ENCODE measurements around the gene SYT4.
"Not testable (repeated sequence)": the region's sequence is repeated elsewhere in the genome, so short reads cannot be mapped to it uniquely, and the experiment has no call there.

Gene SYT4, protein sequence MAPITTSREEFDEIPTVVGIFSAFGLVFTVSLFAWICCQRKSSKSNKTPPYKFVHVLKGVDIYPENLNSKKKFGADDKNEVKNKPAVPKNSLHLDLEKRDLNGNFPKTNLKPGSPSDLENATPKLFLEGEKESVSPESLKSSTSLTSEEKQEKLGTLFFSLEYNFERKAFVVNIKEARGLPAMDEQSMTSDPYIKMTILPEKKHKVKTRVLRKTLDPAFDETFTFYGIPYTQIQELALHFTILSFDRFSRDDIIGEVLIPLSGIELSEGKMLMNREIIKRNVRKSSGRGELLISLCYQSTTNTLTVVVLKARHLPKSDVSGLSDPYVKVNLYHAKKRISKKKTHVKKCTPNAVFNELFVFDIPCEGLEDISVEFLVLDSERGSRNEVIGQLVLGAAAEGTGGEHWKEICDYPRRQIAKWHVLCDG
- total RNA-seq, result 0 to 1.2 (median 0.39) reads per million in 3 donors

DNA sequence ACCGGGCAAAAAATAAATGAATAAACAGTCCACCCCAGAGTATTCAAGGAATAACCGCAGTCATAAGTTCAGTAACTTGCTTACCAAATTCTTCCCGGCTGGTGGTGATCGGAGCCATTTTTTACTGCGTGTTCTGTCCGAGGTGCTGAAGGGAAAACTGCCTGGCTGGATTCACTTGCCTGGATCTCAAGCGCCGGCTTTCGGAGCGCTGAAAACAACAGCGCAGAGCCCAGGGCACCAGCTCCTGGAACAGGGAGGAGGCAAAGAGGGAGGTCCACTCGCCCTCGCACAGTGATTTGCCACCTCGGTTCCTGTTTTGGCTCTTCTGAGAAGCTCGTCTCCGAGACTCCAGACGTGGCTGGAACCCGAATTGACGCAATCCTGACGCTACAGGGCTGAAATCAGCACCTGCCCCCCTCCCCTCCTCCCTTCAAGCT is at the start of gene SYT4:
SYT4 (minus strand) TSS at position 327 of the 437 bp plus-strand sequence; CDS start at position 118, 209 bp downstream.
- Histone ChIP-seq H3K27me3 (replicated peaks; ENCODE audit: control insufficient read depth, insufficient read depth, low read length, poor library complexity, severe bottlenecking) (no peaks in the 10 kb centered on the region), H3K9me3 (ENCODE audit: control insufficient read depth, low read length) (no peaks in the 10 kb centered on the region), H3K27ac (ENCODE audit: insufficient read depth, low read length, poor library complexity, severe bottlenecking) (no peak within 1 kb of the TSS), H3K4me1 (ENCODE audit: control insufficient read depth, insufficient read depth, low read length, poor library complexity, severe bottlenecking) (no peaks in the 10 kb centered on the region), H3K36me3 (ENCODE audit: control insufficient read depth, insufficient read depth, low read length) (no peaks in the 10 kb centered on the region), H3K4me3 (ENCODE audit: insufficient read depth, low read depth, low read length, poor library complexity, severe bottlenecking) (no peak within 1 kb of the TSS)
- no peak for DNase-seq

DNA sequence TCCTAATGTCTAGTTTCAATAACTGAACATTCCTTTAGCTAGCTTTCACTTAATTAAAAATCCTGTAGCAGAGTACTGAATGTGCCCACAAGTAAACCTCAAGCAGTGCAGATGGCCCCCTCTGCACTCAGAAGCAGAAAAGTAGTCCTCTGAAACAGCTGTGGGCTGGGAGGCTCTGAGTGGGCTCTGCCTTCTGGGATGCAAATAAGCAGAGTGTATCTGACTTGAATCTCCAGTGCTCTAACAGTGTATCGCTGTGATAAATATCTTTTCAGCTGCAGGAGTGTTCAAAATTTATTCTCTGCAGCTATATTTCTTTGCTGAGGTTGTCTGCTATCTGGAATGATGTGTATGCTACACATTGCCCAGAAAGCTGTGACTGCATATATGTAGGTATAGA is 44.8 kb upstream of the SYT4 start:
- Histone ChIP-seq H3K36me3 (ENCODE audit: control insufficient read depth, insufficient read depth, low read length) (no peaks in the 10 kb centered on the region), H3K4me3 (ENCODE audit: insufficient read depth, low read depth, low read length, poor library complexity, severe bottlenecking) (no peak overlapping the region), H3K27ac (ENCODE audit: insufficient read depth, low read length, poor library complexity, severe bottlenecking) (no peak overlapping the region), H3K4me1 (ENCODE audit: control insufficient read depth, insufficient read depth, low read length, poor library complexity, severe bottlenecking) (no peaks in the 10 kb centered on the region), H3K9me3 (ENCODE audit: control insufficient read depth, low read length) (no peaks in the 10 kb centered on the region), H3K27me3 (replicated peaks; ENCODE audit: control insufficient read depth, insufficient read depth, low read length, poor library complexity, severe bottlenecking) (no peaks in the 10 kb centered on the region)
- no peak for DNase-seq

DNA sequence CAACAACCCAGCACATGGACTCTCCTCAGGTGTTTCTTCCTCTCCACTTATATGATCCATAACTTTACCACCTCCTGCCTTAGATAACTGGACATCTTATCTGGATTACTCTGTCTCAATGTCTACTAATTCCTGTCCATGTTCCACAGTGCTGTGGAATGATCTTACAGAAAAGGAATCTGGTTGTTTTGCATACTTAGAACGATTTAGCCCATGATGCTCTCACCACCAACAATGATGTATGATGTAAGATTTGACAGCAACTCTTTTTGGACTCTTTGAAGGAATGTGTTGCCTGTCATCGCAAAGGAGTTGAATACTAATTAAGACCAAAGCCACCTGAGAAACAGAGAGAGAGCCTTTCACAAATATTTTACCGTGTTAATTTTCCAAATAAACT is 37.7 kb upstream of the SYT4 start:
- Histone ChIP-seq H3K27ac (ENCODE audit: insufficient read depth, low read length, poor library complexity, severe bottlenecking) (no peak overlapping the region), H3K9me3 (ENCODE audit: control insufficient read depth, low read length) (no peaks in the 10 kb centered on the region), H3K27me3 (replicated peaks; ENCODE audit: control insufficient read depth, insufficient read depth, low read length, poor library complexity, severe bottlenecking) (no peaks in the 10 kb centered on the region), H3K36me3 (ENCODE audit: control insufficient read depth, insufficient read depth, low read length) (no peaks in the 10 kb centered on the region), H3K4me3 (ENCODE audit: insufficient read depth, low read depth, low read length, poor library complexity, severe bottlenecking) (no peak overlapping the region), H3K4me1 (ENCODE audit: control insufficient read depth, insufficient read depth, low read length, poor library complexity, severe bottlenecking) (no peaks in the 10 kb centered on the region)
- DNase-seq, result no peak

- no peak for DNase-seq
- Histone ChIP-seq H3K9me3 (ENCODE audit: control insufficient read depth, low read length) (no peaks in the 10 kb centered on the region), H3K4me3 (ENCODE audit: insufficient read depth, low read depth, low read length, poor library complexity, severe bottlenecking) (no peak overlapping the region), H3K4me1 (ENCODE audit: control insufficient read depth, insufficient read depth, low read length, poor library complexity, severe bottlenecking) (no peaks in the 10 kb centered on the region), H3K27me3 (replicated peaks; ENCODE audit: control insufficient read depth, insufficient read depth, low read length, poor library complexity, severe bottlenecking) (no peaks in the 10 kb centered on the region), H3K36me3 (ENCODE audit: control insufficient read depth, insufficient read depth, low read length) (no peaks in the 10 kb centered on the region), H3K27ac (ENCODE audit: insufficient read depth, low read length, poor library complexity, severe bottlenecking) (no peak overlapping the region)
These were observed 35.6 kb upstream of the SYT4 start for GRCh38 chr18:43312891-43313290.

- Histone ChIP-seq H3K36me3 (ENCODE audit: control insufficient read depth, insufficient read depth, low read length) (no peaks in the 10 kb centered on the region), H3K9me3 (ENCODE audit: control insufficient read depth, low read length) (no peaks in the 10 kb centered on the region), H3K27me3 (replicated peaks; ENCODE audit: control insufficient read depth, insufficient read depth, low read length, poor library complexity, severe bottlenecking) (no peaks in the 10 kb centered on the region), H3K4me1 (ENCODE audit: control insufficient read depth, insufficient read depth, low read length, poor library complexity, severe bottlenecking) (no peaks in the 10 kb centered on the region), H3K27ac (ENCODE audit: insufficient read depth, low read length, poor library complexity, severe bottlenecking) (no peak overlapping the region), H3K4me3 (ENCODE audit: insufficient read depth, low read depth, low read length, poor library complexity, severe bottlenecking) (no peak overlapping the region)
- no peak for DNase-seq
These were observed 32.9 kb upstream of the SYT4 start for GRCh38 chr18:43310239-43310638.

- Histone ChIP-seq H3K4me3 (ENCODE audit: insufficient read depth, low read depth, low read length, poor library complexity, severe bottlenecking) (no peak overlapping the region), H3K9me3 (ENCODE audit: control insufficient read depth, low read length) (no peaks in the 10 kb centered on the region), H3K27me3 (replicated peaks; ENCODE audit: control insufficient read depth, insufficient read depth, low read length, poor library complexity, severe bottlenecking) (no peaks in the 10 kb centered on the region), H3K4me1 (ENCODE audit: control insufficient read depth, insufficient read depth, low read length, poor library complexity, severe bottlenecking) (no peaks in the 10 kb centered on the region), H3K36me3 (ENCODE audit: control insufficient read depth, insufficient read depth, low read length) (no peaks in the 10 kb centered on the region), H3K27ac (ENCODE audit: insufficient read depth, low read length, poor library complexity, severe bottlenecking) (no peak overlapping the region)
- no peak for DNase-seq
These were observed 26.1 kb upstream of the SYT4 start for GRCh38 chr18:43303376-43303775.

DNA sequence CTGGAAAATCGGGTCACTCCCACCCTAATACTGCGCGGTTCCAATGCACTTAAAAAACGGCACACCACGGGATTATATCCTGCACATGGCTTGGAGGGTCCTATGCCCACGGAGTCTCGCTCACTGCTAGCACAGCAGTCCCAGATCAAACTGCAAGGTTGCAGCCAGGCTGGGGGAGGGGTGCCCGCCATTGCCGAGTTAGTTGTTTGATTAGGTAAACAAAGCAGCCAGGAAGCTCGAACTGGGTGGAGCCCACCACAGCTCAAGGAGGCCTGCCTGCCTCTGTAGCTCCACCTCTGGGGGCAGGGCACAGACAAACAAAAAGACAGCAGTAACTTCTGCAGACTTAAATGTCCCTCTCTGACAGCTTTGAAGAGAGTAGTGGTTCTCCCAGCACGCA is 8.9 kb upstream of the SYT4 start:
- not testable (repeated sequence) for H3K9me3 ChIP-seq (ENCODE audit: control insufficient read depth, low read length); H3K27me3 ChIP-seq (replicated peaks; ENCODE audit: control insufficient read depth, insufficient read depth, low read length, poor library complexity, severe bottlenecking); H3K4me3 ChIP-seq (ENCODE audit: insufficient read depth, low read depth, low read length, poor library complexity, severe bottlenecking); H3K27ac ChIP-seq (ENCODE audit: insufficient read depth, low read length, poor library complexity, severe bottlenecking); DNase-seq; H3K36me3 ChIP-seq (ENCODE audit: control insufficient read depth, insufficient read depth, low read length); H3K4me1 ChIP-seq (ENCODE audit: control insufficient read depth, insufficient read depth, low read length, poor library complexity, severe bottlenecking)

DNA sequence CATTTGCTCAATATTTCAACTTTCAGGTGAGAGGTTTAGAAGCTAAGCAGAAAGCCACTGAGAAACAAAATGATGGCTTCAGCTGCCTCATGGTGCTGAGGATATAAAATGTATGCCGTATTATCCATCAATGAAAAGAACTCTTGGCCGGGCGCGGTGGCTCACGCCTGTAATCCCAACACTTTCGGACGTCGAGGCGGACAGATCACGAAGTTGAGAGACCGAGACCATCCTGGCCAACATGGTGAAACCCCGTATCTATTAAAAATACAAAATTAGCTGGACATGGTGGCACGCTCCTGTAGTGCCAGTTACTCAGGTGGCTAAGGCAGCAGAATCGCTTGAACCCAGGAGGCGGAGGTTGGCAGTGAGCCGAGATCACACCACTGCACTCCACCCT is 6.0 kb upstream of the SYT4 start:
- DNase-seq, result no peak
- no peaks in the 10 kb centered on the region for H3K4me1 ChIP-seq (ENCODE audit: control insufficient read depth, insufficient read depth, low read length, poor library complexity, severe bottlenecking)
- no peaks in the 10 kb centered on the region for H3K9me3 ChIP-seq (ENCODE audit: control insufficient read depth, low read length)
- no peaks in the 10 kb centered on the region for H3K36me3 ChIP-seq (ENCODE audit: control insufficient read depth, insufficient read depth, low read length)
- no peak overlapping the region for H3K4me3 ChIP-seq (ENCODE audit: insufficient read depth, low read depth, low read length, poor library complexity, severe bottlenecking)
- H3K27me3 ChIP-seq (replicated peaks; ENCODE audit: control insufficient read depth, insufficient read depth, low read length, poor library complexity, severe bottlenecking), result no peaks in the 10 kb centered on the region
- no peak overlapping the region for H3K27ac ChIP-seq (ENCODE audit: insufficient read depth, low read length, poor library complexity, severe bottlenecking)

- Histone ChIP-seq H3K9me3 (ENCODE audit: control insufficient read depth, low read length) (no peaks in the 10 kb centered on the region), H3K36me3 (ENCODE audit: control insufficient read depth, insufficient read depth, low read length) (no peaks in the 10 kb centered on the region), H3K27ac (ENCODE audit: insufficient read depth, low read length, poor library complexity, severe bottlenecking) (no peak overlapping the region), H3K27me3 (replicated peaks; ENCODE audit: control insufficient read depth, insufficient read depth, low read length, poor library complexity, severe bottlenecking) (no peaks in the 10 kb centered on the region), H3K4me3 (ENCODE audit: insufficient read depth, low read depth, low read length, poor library complexity, severe bottlenecking) (no peak overlapping the region), H3K4me1 (ENCODE audit: control insufficient read depth, insufficient read depth, low read length, poor library complexity, severe bottlenecking) (no peaks in the 10 kb centered on the region)
- DNase-seq, result no peak
These were observed 1.9 kb upstream of the SYT4 start for GRCh38 chr18:43279015-43279744.

GRCh38 chr18:43278355-43278754 is 1.1 kb upstream of the SYT4 start:
- DNase-seq, result no peak
- no peaks in the 10 kb centered on the region for H3K36me3 ChIP-seq (ENCODE audit: control insufficient read depth, insufficient read depth, low read length)
- no peaks in the 10 kb centered on the region for H3K9me3 ChIP-seq (ENCODE audit: control insufficient read depth, low read length)
- H3K4me3 ChIP-seq (ENCODE audit: insufficient read depth, low read depth, low read length, poor library complexity, severe bottlenecking), result no peak overlapping the region
- no peak overlapping the region for H3K27ac ChIP-seq (ENCODE audit: insufficient read depth, low read length, poor library complexity, severe bottlenecking)
- no peaks in the 10 kb centered on the region for H3K4me1 ChIP-seq (ENCODE audit: control insufficient read depth, insufficient read depth, low read length, poor library complexity, severe bottlenecking)
- no peaks in the 10 kb centered on the region for H3K27me3 ChIP-seq (replicated peaks; ENCODE audit: control insufficient read depth, insufficient read depth, low read length, poor library complexity, severe bottlenecking)

All from effector memory CD4-positive, alpha-beta T cell (primary cell).